ENCODE data around the gene IFT80. TPM values are rescaled to one million over a fixed set of nuclear protein-coding genes. Genes with fewer than 3 reads are reported as not detected.
A peak's percentile ranks its signal among the peaks of the same experiment; 100 is the strongest.

Gene IFT80
- polyA plus RNA-seq, 3 donors, result 1.3 to 7.7 (median 1.4) TPM

- WGBS (ENCODE audit: insufficient coverage), result no CpG with 5 or more reads among the region's 2 CpGs
- Histone ChIP-seq H3K9me3 (replicated peaks in 1 of 2; ENCODE audit: control insufficient read depth in 1 of 2, insufficient read depth in 1 of 2, low read length in 2 of 2) (no peaks in the 10 kb centered on the region), H3K4me2 (replicated peaks; ENCODE audit: extremely low read depth, low read length, poor library complexity, severe bottlenecking) (no peak overlapping the region), H4K20me1 (ENCODE audit: insufficient read depth, low read length) (no peaks in the 10 kb centered on the region), H3K4me3 (replicated peaks in 1 of 3; ENCODE audit: low read depth in 2 of 3, low read length in 3 of 3) (no peak overlapping the region), H2AFZ (ENCODE audit: insufficient read depth, low read depth, low read length, poor library complexity, severe bottlenecking) (no peak overlapping the region), H3K4me1 (ENCODE audit: control insufficient read depth in 1 of 2, insufficient read depth in 2 of 2, low read length in 2 of 2) (no peaks in the 10 kb centered on the region), H3K27me3 (ENCODE audit: control insufficient read depth in 2 of 2, insufficient read depth in 2 of 2, low read length in 2 of 2) (no peaks in the 10 kb centered on the region), H3K36me3 (replicated peaks in 1 of 2; ENCODE audit: control insufficient read depth in 1 of 2, insufficient read depth in 2 of 2, low read length in 2 of 2) (no peaks in the 10 kb centered on the region), H3K9ac (ENCODE audit: insufficient read depth, low read length, poor library complexity, severe bottlenecking) (no peak overlapping the region), H3K27ac (ENCODE audit: low read depth in 1 of 2, low read length in 2 of 2) (no peak overlapping the region), H3K79me2 (ENCODE audit: insufficient read depth, low read length) (no peaks in the 10 kb centered on the region)
- H3K4me3 Mint-ChIP-seq, result no peak overlapping the region
- no peak for DNase-seq
- H3K27me3 Mint-ChIP-seq (ENCODE audit: low read depth in 3 of 3), result peaks cover 0 to 2% (median 0%) of the 10 kb centered on the region in 3 donors
- H3K4me1 Mint-ChIP-seq, result peaks cover 4% of the 10 kb centered on the region
- peaks cover 0 to 1% of the 10 kb centered on the region in 2 donors for H3K36me3 Mint-ChIP-seq
- H3K9me3 Mint-ChIP-seq, result peaks cover 0 to 2% (median 0%) of the 10 kb centered on the region in 7 donors
- intact Hi-C loops (cut with micrococcal nuclease), result no loop called here
- no peak for TF ChIP-seq CTCF (IDR thresholded peaks at IDR 0.05)
- no peak overlapping the region for H3K27ac Mint-ChIP-seq
These were observed 133.9 kb downstream of the IFT80 start for GRCh38 chr3:160265088-160265487.

- no peak for TF ChIP-seq CTCF (IDR thresholded peaks at IDR 0.05)
- Histone ChIP-seq H3K27me3 (ENCODE audit: control insufficient read depth in 2 of 2, insufficient read depth in 2 of 2, low read length in 2 of 2) (no peaks in the 10 kb centered on the region), H3K9me3 (replicated peaks in 1 of 2; ENCODE audit: control insufficient read depth in 1 of 2, insufficient read depth in 1 of 2, low read length in 2 of 2) (no peaks in the 10 kb centered on the region), H3K27ac (ENCODE audit: low read depth in 1 of 2, low read length in 2 of 2) (peak overlapping the region in 1 of 2 donors; percentile 24), H3K36me3 (replicated peaks in 1 of 2; ENCODE audit: control insufficient read depth in 1 of 2, insufficient read depth in 2 of 2, low read length in 2 of 2) (no peaks in the 10 kb centered on the region), H3K4me3 (replicated peaks in 1 of 3; ENCODE audit: low read depth in 2 of 3, low read length in 3 of 3) (peak overlapping the region in 2 of 3 experiments; percentile 9), H3K79me2 (ENCODE audit: insufficient read depth, low read length) (no peaks in the 10 kb centered on the region), H3K4me1 (ENCODE audit: control insufficient read depth in 1 of 2, insufficient read depth in 2 of 2, low read length in 2 of 2) (no peaks in the 10 kb centered on the region), H4K20me1 (ENCODE audit: insufficient read depth, low read length) (no peaks in the 10 kb centered on the region), H3K9ac (ENCODE audit: insufficient read depth, low read length, poor library complexity, severe bottlenecking) (no peak overlapping the region), H2AFZ (ENCODE audit: insufficient read depth, low read depth, low read length, poor library complexity, severe bottlenecking) (peak overlapping the region; percentile 15), H3K4me2 (replicated peaks; ENCODE audit: extremely low read depth, low read length, poor library complexity, severe bottlenecking) (no peak overlapping the region)
- peak overlapping the region in 1 of 7 donors; percentile 0 for H3K27ac Mint-ChIP-seq
- no peak overlapping the region for H3K4me3 Mint-ChIP-seq
- peaks cover 7% of the 10 kb centered on the region for H3K4me1 Mint-ChIP-seq
- H3K27me3 Mint-ChIP-seq (ENCODE audit: low read depth in 3 of 3), result no peaks in the 10 kb centered on the region
- peaks cover 0 to 2% (median 0%) of the 10 kb centered on the region in 7 donors for H3K9me3 Mint-ChIP-seq
- WGBS (ENCODE audit: insufficient coverage), result 90% methylated on average over 3 of the region's 7 CpGs
- intact Hi-C loops (cut with micrococcal nuclease), result no loop called here
- no peak for DNase-seq
- H3K36me3 Mint-ChIP-seq, result peaks cover 0 to 4% of the 10 kb centered on the region in 2 donors
These were observed 138.3 kb downstream of the IFT80 start for GRCh38 chr3:160260587-160261270.
